ENCODE results near the gene CRIP2. TPM values are rescaled to one million over a fixed set of nuclear protein-coding genes. Genes with fewer than 3 reads are reported as not detected.

The CRIP2 gene
- total RNA-seq, 4 donors from 2014 or later: 31.4 to 47.1 (median 38.8) TPM

DNA sequence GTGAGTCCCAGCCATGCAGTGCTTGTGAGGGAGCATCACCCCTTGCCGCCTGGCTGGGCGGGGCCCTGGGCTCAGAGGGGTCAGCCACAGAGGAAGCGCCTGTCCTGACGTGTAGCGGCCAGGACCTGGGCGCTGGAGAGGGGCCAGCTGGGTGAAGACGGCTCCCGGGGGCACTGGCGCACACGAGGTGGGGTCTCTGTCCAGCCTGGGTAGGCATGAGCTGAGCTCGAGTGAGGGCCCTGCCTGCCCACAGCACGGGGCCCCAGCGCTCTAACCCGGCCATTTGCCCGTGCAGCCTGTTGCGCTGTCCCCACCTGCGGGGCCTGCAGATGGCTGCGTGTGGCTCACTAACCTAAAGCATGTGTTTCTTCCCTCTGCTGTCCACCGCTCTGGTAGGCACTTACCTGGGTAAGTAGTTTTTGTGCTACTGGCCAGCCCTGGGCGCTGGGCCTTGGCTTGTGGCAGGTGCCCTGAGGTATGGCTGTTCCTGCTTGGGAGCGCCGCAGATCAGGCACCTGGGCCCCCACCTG lies 6.6 kb upstream of the CRIP2 start:
- Histone ChIP-seq H3K9me3 (no peaks in the 10 kb centered on the region), H3K27me3 (no peaks in the 10 kb centered on the region), H3K4me3 (no peak overlapping the region), H3K4me1 (peaks cover 37 to 40% of the 10 kb centered on the region in 2 donors), H3K27ac (peak overlapping the region; percentile 31 to 65 (median 44)), H3K36me3 (peaks cover 0 to 26% of the 10 kb centered on the region in 2 donors)
- DNase-seq (no peak), ATAC-seq (no peak)
- intact Hi-C loops (cut with DNase I; ENCODE audit: low total_unique reads): no loop called here
- TF ChIP-seq POLR2A (IDR thresholded peaks at IDR 0.05) (no peak), CTCF (IDR thresholded peaks at IDR 0.05 in 4 of 5, conservative IDR thresholded peaks at IDR 0.05 in 1 of 5) (no peak)
- in situ Hi-C loops (cut with MboI; ENCODE audit: low sequenced_read_pairs in 4 of 4): no loop called here

DNA sequence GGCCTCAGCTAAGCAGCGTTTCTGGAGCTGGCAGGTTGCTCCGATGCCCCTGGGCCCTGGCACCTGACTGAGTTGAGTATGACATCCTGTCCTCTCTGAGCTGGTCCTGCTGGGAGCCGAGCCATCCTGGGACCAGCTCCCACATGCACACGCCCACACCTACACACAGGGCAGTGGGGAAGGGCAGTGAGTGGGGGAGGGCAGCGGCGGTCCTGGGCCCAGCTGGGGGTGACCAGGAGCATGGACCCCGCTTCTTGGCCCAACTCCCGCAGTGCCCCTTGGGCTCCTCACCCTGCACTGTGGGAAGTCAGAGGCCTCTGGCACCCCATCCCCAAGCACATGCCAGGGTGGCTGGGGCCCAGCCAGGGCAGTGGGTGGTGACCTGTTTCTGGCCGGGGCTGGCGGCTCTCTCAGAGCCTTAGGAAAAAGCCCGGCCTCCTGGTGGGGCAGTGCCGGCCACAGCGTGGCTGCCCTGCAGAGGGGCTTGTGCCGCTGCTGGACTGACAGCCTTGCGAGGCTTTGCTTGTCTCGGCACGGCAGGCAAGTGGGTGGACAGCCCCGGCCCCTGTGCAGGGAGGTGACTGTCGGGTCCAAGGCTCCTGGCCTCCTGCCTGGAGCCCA lies 5.9 kb upstream of the CRIP2 start:
- DNase-seq: peak in 1 of 2 donors; percentile 72
- H3K36me3 ChIP-seq: peaks cover 0 to 19% of the 10 kb centered on the region in 2 donors
- peak overlapping the region in 3 of 4 donors; percentile 39 to 65 (median 50) for H3K27ac ChIP-seq
- H3K9me3 ChIP-seq: no peaks in the 10 kb centered on the region
- intact Hi-C loops (cut with DNase I; ENCODE audit: low total_unique reads): no loop called here
- no peaks in the 10 kb centered on the region for H3K27me3 ChIP-seq
- in situ Hi-C loops (cut with MboI; ENCODE audit: low sequenced_read_pairs in 4 of 4): no loop called here
- H3K4me1 ChIP-seq: peaks cover 42 to 47% of the 10 kb centered on the region in 2 donors
- peak; percentile 55 to 67 for ATAC-seq
- no peak overlapping the region for H3K4me3 ChIP-seq
- TF ChIP-seq POLR2A (IDR thresholded peaks at IDR 0.05): no peak
- no peak for TF ChIP-seq CTCF (IDR thresholded peaks at IDR 0.05 in 4 of 5, conservative IDR thresholded peaks at IDR 0.05 in 1 of 5)

DNA sequence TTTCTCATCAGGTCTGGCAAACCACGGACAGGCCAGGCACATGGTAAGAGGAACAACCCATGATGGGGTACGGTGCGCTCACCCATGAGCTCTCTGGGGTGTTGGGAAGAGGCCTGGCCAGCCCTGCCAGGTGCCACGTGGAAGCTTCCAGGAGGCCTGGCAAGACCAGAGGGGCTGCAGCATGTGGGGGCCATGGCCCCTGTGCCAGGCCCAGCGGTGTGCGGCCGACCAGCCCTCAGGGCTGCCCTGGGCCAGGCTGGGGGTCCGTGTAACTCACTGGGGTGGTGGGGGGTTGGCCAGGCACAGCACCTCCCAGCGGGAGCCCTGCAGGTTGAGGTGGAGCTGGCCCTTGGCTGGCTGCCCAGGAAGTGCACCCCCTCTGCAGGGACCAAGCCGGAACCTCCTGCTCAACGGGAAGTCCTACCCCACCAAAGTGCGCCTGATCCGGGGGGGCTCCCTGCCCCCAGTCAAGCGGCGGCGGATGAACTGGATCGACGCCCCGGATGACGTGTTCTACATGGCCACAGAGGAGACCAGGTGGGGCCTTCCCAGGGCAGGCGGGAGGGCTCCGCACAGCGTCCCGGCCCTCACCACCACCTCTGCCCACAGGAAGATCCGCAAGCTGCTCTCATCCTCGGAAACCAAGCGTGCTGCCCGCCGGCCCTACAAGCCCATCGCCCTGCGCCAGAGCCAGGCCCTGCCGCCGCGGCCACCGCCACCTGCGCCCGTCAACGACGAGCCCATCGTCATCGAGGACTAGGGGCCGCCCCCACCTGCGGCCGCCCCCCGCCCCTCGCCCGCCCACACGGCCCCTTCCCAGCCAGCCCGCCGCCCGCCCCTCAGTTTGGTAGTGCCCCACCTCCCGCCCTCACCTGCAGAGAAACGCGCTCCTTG lies 4.9 kb upstream of the CRIP2 start:
- peaks cover 0 to 10% of the 10 kb centered on the region in 2 donors for H3K36me3 ChIP-seq
- no peaks in the 10 kb centered on the region for H3K9me3 ChIP-seq
- H3K4me3 ChIP-seq: no peak overlapping the region
- in situ Hi-C loops (cut with MboI; ENCODE audit: low sequenced_read_pairs in 4 of 4): no loop called here
- no peaks in the 10 kb centered on the region for H3K27me3 ChIP-seq
- DNase-seq: no peak
- H3K27ac ChIP-seq: peak overlapping the region in 3 of 4 donors; percentile 39 to 65 (median 50)
- no peak for ATAC-seq
- TF ChIP-seq CTCF (IDR thresholded peaks at IDR 0.05 in 4 of 5, conservative IDR thresholded peaks at IDR 0.05 in 1 of 5): no peak
- TF ChIP-seq POLR2A (IDR thresholded peaks at IDR 0.05): no peak
- H3K4me1 ChIP-seq: peaks cover 45 to 51% of the 10 kb centered on the region in 2 donors
- intact Hi-C loops (cut with DNase I; ENCODE audit: low total_unique reads): no loop called here

DNA sequence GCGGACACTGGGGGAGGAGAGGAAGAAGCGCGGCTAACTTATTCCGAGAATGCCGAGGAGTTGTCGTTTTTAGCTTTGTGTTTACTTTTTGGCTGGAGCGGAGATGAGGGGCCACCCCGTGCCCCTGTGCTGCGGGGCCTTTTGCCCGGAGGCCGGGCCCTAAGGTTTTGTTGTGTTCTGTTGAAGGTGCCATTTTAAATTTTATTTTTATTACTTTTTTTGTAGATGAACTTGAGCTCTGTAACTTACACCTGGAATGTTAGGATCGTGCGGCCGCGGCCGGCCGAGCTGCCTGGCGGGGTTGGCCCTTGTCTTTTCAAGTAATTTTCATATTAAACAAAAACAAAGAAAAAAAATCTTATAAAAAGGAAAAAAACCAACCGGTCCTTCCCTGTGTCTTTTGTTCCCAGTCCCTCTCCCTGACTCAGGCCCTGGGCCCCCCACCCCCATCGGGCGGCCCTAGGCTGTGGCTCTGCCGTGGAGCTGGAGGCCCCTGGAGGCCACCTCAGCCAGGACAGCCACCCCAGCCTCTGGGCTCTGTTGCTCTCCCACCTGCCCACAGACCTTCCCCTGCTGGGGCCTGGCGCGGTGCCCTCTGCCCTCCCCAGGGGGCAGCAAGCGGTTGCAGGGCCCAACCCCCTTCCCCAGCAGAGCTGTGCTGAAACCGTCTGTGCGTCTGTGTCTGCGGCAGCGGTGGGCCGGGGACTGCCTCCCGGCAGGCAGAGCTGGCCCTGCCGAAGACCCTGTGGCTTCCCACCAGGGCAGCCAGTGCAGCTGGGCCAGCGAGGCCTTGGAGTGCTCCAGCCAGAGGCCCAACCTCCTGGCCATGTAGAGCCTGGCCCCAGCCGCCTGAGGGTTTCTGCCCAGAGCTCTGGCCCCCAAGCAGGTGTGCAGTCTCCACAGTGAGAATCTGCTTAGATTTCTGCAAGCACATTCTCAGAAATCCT lies 4.0 kb upstream of the CRIP2 start:
- ATAC-seq (no peak), DNase-seq (no peak)
- Histone ChIP-seq H3K9me3 (no peaks in the 10 kb centered on the region), H3K4me3 (no peak overlapping the region), H3K27me3 (peaks cover 0 to 4% (median 0%) of the 10 kb centered on the region in 3 donors), H3K4me1 (peaks cover 42 to 53% of the 10 kb centered on the region in 2 donors), H3K36me3 (peaks cover 0 to 6% of the 10 kb centered on the region in 2 donors), H3K27ac (no peak overlapping the region)
- in situ Hi-C loops (cut with MboI; ENCODE audit: low sequenced_read_pairs in 4 of 4): no loop called here
- intact Hi-C loops (cut with DNase I; ENCODE audit: low total_unique reads): no loop called here
- TF ChIP-seq POLR2A (IDR thresholded peaks at IDR 0.05) (no peak), CTCF (IDR thresholded peaks at IDR 0.05 in 4 of 5, conservative IDR thresholded peaks at IDR 0.05 in 1 of 5) (no peak)

Data from gastrocnemius medialis (tissue), 4 donors.